ENCODE results near the gene CADM1.

DNA sequence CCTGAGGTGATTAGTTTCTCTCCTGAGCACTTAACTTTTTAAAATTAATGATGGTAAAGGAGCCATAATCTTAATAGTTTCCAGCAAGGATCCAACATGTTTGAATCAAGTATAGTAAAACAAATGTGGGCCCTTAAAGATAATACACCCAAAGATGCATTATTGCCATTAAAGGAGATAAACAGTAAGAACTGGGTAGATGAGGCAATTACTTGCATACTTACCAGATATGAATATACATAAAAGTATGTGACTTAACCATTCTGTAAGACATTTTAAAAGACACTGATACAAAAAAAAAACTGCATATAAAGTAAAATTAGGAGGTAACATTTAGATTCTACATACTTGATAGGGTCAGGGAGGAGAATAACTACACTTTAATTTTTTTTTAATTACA is 48.2 kb downstream of the CADM1 start:
- TF ChIP-seq, protein P1, sequence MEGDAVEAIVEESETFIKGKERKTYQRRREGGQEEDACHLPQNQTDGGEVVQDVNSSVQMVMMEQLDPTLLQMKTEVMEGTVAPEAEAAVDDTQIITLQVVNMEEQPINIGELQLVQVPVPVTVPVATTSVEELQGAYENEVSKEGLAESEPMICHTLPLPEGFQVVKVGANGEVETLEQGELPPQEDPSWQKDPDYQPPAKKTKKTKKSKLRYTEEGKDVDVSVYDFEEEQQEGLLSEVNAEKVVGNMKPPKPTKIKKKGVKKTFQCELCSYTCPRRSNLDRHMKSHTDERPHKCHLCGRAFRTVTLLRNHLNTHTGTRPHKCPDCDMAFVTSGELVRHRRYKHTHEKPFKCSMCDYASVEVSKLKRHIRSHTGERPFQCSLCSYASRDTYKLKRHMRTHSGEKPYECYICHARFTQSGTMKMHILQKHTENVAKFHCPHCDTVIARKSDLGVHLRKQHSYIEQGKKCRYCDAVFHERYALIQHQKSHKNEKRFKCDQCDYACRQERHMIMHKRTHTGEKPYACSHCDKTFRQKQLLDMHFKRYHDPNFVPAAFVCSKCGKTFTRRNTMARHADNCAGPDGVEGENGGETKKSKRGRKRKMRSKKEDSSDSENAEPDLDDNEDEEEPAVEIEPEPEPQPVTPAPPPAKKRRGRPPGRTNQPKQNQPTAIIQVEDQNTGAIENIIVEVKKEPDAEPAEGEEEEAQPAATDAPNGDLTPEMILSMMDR (IDR thresholded peaks at IDR 0.05 in 8 of 11, conservative IDR thresholded peaks at IDR 0.05 in 3 of 11), result no peak
- TF ChIP-seq POLR2AphosphoS5 (IDR thresholded peaks at IDR 0.05), result no peak
